GM23248 (cell line): ENCODE results near the gene CEBPB.

Experiments
- EZH2 ChIP-seq: fragments of 200-600 bp; sonication (generic); IDR thresholded peaks from 2 replicates; pipeline ENCODE4 v1.6.1; 2018; ENCODE audit warnings: antibody characterized with exemption, mild to moderate bottlenecking; ENCODE audit not compliant: insufficient read depth, poor library complexity, severe bottlenecking
- EZH2phosphoT487 ChIP-seq: fragments of 200-600 bp; sonication (generic); IDR thresholded peaks from 2 replicates; pipeline ENCODE4 v1.6.1; 2018; ENCODE audit warnings: antibody characterized with exemption, moderate library complexity, mild to moderate bottlenecking, low read depth; ENCODE audit not compliant: insufficient read depth

- TF ChIP-seq EZH2 (no peak), EZH2phosphoT487 (no peak)
Measured at GRCh38 chr20:50145566-50145965, 45.1 kb upstream of the CEBPB start.
